GM19324 (cell line): ENCODE data around the gene PLEKHN1.
A peak's percentile ranks its signal among the peaks of the same experiment; 100 is the strongest.

Experiments used
- ATAC-seq: cut with Tn5 transposase; IDR thresholded peaks from one replicate; pipeline ENCODE4 v1.9.1; 2021; ENCODE audit warnings: mild to moderate bottlenecking, moderate library complexity; ENCODE audit not compliant: unreplicated experiment, low FRiP score

PLEKHN1 gene

GRCh38 chr1:966135-966703 lies at the start of gene PLEKHN1:
TSS of gene PLEKHN1 (plus strand) at chr1:966482. CDS start at chr1:966532, 50 bp downstream.
- ATAC-seq, result peak; percentile 18

- no peak for ATAC-seq
Measured at GRCh38 chr1:917076-917459, 49.2 kb upstream of the PLEKHN1 start.

GRCh38 chr1:917466-918091 lies 48.7 kb upstream of the PLEKHN1 start:
- no peak for ATAC-seq

- no peak for ATAC-seq
Measured at GRCh38 chr1:918353-918752, 47.9 kb upstream of the PLEKHN1 start.

- ATAC-seq, result no peak
Measured at GRCh38 chr1:918843-919242, 47.4 kb upstream of the PLEKHN1 start.

GRCh38 chr1:919271-919872 lies 46.9 kb upstream of the PLEKHN1 start:
- ATAC-seq, result no peak

GRCh38 chr1:920010-920409 lies 46.3 kb upstream of the PLEKHN1 start:
- ATAC-seq, result no peak

- ATAC-seq, result no peak
Measured at GRCh38 chr1:920521-920920, 45.8 kb upstream of the PLEKHN1 start.

GRCh38 chr1:921011-921837 lies 45.1 kb upstream of the PLEKHN1 start:
- no peak for ATAC-seq

- ATAC-seq, result no peak
Measured at GRCh38 chr1:923131-923990, 42.9 kb upstream of the PLEKHN1 start, which contains the start of gene SAMD11. TSS of gene SAMD11 (plus strand) at chr1:923923. CDS start at chr1:924432, 509 bp downstream.

- no peak for ATAC-seq
Measured at GRCh38 chr1:923991-924655, 42.2 kb upstream of the PLEKHN1 start.

- ATAC-seq, result no peak
Measured at GRCh38 chr1:924656-925560, 41.4 kb upstream of the PLEKHN1 start.

- no peak for ATAC-seq
Measured at GRCh38 chr1:925561-926421, 40.5 kb upstream of the PLEKHN1 start.

GRCh38 chr1:927234-927633 lies 39.0 kb upstream of the PLEKHN1 start:
- ATAC-seq, result no peak

GRCh38 chr1:927748-928147 lies 38.5 kb upstream of the PLEKHN1 start:
- ATAC-seq, result no peak

- ATAC-seq, result no peak
Measured at GRCh38 chr1:928825-929661, 37.2 kb upstream of the PLEKHN1 start.
